ENCODE data around the gene SPTBN1.

DNA sequence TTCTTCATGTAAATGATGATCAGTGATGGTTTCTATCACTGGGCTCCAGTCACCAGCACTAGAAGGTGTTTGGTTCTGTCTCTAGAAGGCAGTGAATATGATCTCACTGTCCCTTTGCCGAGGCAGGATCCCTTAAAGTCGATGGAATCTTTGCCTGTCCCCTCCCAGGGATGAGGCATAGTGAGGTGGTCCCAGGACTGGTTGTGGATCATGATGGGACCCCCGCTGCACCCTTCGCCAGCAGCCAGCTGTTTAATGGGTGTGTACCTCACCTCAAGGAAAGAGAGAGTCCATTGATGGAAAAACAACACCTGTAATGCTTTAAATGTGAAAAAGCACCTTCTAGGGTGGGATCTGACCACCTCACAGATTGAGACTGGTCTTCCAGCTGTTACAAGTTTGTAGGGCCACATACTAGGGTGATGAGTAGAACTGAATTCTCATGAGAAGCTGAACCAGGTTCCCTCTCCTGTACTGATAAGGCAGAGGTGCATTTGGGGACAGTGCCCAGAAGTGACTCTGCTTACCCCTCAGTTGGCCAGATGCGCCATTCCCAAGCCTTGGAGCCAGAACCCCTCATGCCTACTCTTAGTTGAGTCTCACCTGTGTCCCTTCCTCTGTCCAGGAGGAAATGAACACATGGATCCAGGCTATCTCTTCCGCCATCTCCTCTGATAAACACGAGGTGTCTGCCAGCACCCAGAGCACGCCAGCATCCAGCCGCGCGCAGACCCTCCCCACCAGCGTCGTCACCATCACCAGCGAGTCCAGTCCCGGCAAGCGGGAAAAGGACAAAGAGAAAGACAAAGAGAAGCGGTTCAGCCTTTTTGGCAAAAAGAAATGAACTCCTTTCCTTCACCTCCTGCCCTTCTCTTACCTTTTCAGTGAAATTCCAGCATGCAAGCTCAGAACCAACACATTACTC, 211.9 kb downstream of the SPTBN1 start:
- TF ChIP-seq ATF1 (CRISPR knock-in tag; IDR thresholded peaks at IDR 0.05) (no peak), ZBTB21 (CRISPR knock-in tag; IDR thresholded peaks at IDR 0.05; ENCODE audit: borderline replicate concordance) (no peak), CTCF (IDR thresholded peaks at IDR 0.05) (no peak), NR2C2 (CRISPR knock-in tag; IDR thresholded peaks at IDR 0.05) (no peak), ESRRA (CRISPR knock-in tag; IDR thresholded peaks at IDR 0.05; ENCODE audit: borderline replicate concordance) (no peak), ZNF138 (CRISPR knock-in tag; conservative IDR thresholded peaks at IDR 0.05) (no peak)
- TF ChIP-seq, protein P1, sequence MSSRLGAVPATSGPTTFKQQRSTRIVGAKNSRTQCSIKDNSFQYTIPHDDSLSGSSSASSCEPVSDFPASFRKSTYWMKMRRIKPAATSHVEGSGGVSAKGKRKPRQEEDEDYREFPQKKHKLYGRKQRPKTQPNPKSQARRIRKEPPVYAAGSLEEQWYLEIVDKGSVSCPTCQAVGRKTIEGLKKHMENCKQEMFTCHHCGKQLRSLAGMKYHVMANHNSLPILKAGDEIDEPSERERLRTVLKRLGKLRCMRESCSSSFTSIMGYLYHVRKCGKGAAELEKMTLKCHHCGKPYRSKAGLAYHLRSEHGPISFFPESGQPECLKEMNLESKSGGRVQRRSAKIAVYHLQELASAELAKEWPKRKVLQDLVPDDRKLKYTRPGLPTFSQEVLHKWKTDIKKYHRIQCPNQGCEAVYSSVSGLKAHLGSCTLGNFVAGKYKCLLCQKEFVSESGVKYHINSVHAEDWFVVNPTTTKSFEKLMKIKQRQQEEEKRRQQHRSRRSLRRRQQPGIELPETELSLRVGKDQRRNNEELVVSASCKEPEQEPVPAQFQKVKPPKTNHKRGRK (CRISPR knock-in tag; IDR thresholded peaks at IDR 0.05; ENCODE audit: borderline replicate concordance) = no peak

Measured in WTC11 (cell line).